Right lobe of liver (tissue), 6 donors: ENCODE data around the gene TNNC2. TPM values are rescaled to one million over a fixed set of nuclear protein-coding genes. Genes with fewer than 3 reads are reported as not detected.

ENCODE experiments used
- ATAC-seq, 4 donors: fragments of 200-7000 bp; cut with Tn5 transposase; one replicate each; pipeline ENCODE4 v1.9.1; 2020; ENCODE audit warnings: mild to moderate bottlenecking in 4 of 4, moderate library complexity in 4 of 4
- DNase-seq, 3 donors: peaks; one replicate each; pipeline ENCODE4 v3.0.0-alpha.2; 2020
- H3K27ac ChIP-seq, 3 donors: fragments of 200-600 bp; one replicate each; pipeline ENCODE4 v1.8.0; 2022
- H3K27me3 ChIP-seq, 2 donors: fragments of 200-600 bp; one replicate each; pipeline ENCODE4 v1.8.0; 2022
- H3K36me3 ChIP-seq, 4 donors: fragments of 200-600 bp; sonication (generic) in 1 of 4; one replicate each; pipeline versions ENCODE4 v1.5.1 to v1.8.0; 2017 to 2022; ENCODE audit warnings: control low read depth in 1 of 4
- H3K4me1 ChIP-seq, 4 donors: fragments of 200-600 bp; sonication (generic) in 1 of 4; one replicate each; pipeline versions ENCODE4 v1.5.1 to v1.8.0; 2017 to 2022; ENCODE audit warnings: control low read depth in 1 of 4
- H3K4me3 ChIP-seq, 3 donors: fragments of 200-600 bp; one replicate each; pipeline ENCODE4 v1.8.0; 2022
- H3K9me3 ChIP-seq, 4 donors: fragments of 200-600 bp; sonication (generic) in 1 of 4; one replicate each; pipeline versions ENCODE4 v1.5.1 to v1.8.0; 2017 to 2022; ENCODE audit warnings: control low read depth in 1 of 4
- CTCF ChIP-seq, 4 donors: fragments of 200-600 bp in 3 of 4; fragments of 450-650 bp in 1 of 4; IDR thresholded peaks; one replicate each; pipeline versions ENCODE4 v1.5.1 to v1.8.0; 2016 to 2022; ENCODE audit warnings: antibody characterized with exemption in 4 of 4, mild to moderate bottlenecking in 2 of 4
- POLR2A ChIP-seq: fragments of 450-650 bp; IDR thresholded peaks from one replicate; pipeline ENCODE4 v1.6.1; 2017; ENCODE audit warnings: antibody characterized with exemption, mild to moderate bottlenecking
- WGBS: methylation state at CpG from one replicate; pipeline ENCODE4 v1.1.6; 2018; ENCODE audit warnings: low coverage, low lambda C conversion rate; ENCODE audit not compliant: insufficient coverage; ENCODE audit errors: missing lambda C conversion rate; 5-methylcytosine and 5-hydroxymethylcytosine counted together
- intact Hi-C, 2 donors: fragments of 100-400 bp; cut with DNase I; formaldehyde crosslinking; loops; one replicate each; pipeline versions ENCODE4 v1.11.2 to v1.14.1; 2022
- total RNA-seq, 6 experiments: library from RNA; depleted of rRNA in 2 of 6; stranded (reverse); fragments of >200 nt in 2 of 6; fragmentation: NEBNext Ultra II Directional in 3 of 6; extraction: Animal tissue kit (Norgen Biotek cat#: 25700) in 3 of 6; gene quantifications; one replicate each; pipeline versions ENCODE4 v1.1.0 to v1.2.4, GENCODE V29; 2016 to 2023
- donor health status: DM: no; HTN: yes; CAD: no.
- donor health status: DM: no; HTN: no; CAD: no.
- donor health status: DM: no; HTN: no; CAD: no.
- donor health status: DM: no; HTN: yes; CAD: no.
- donor health status: DM: no; HTN: yes; CAD: no.

Gene TNNC2
- total RNA-seq, 6 experiments from 2014 or later, result 0.37 to 3.5 (median 0.86) TPM; not detected in 3

- intact Hi-C loops, result loop anchor here in 1 of 2 donors (10.0 kb wide), 1 partner anchor 136 kb away; no protein-coding TSS in a partner anchor
Observed at GRCh38 chr20:45828589-45828988, 1.5 kb upstream of the TNNC2 start.

GRCh38 chr20:45827712-45828111, 600 bp upstream of the TNNC2 start:
- no peak for DNase-seq
- TF ChIP-seq CTCF (IDR thresholded peaks at IDR 0.05) (no peak), POLR2A (no peak)
- no peaks in the 10 kb centered on the region for H3K36me3 ChIP-seq
- H3K4me1 ChIP-seq, result no peaks in the 10 kb centered on the region
- H3K27me3 ChIP-seq, result peaks cover 0 to 8% of the 10 kb centered on the region in 2 donors
- intact Hi-C loops, result loop anchor here in 1 of 2 donors (10.0 kb wide), 1 partner anchor 137 kb away; no protein-coding TSS in a partner anchor
- ATAC-seq, result no peak
- no peaks in the 10 kb centered on the region for H3K9me3 ChIP-seq
- WGBS, result 40% methylated on average over 2 of the region's 6 CpGs
- H3K4me3 ChIP-seq, result no peak overlapping the region
- H3K27ac ChIP-seq, result no peak overlapping the region

More at GRCh38 chr20:45828589-45828988, 1.5 kb upstream of the TNNC2 start:
- TF ChIP-seq CTCF (IDR thresholded peaks at IDR 0.05), result no peak
- no peak for TF ChIP-seq POLR2A
- Histone ChIP-seq H3K4me3 (no peak overlapping the region), H3K36me3 (no peaks in the 10 kb centered on the region), H3K9me3 (no peaks in the 10 kb centered on the region), H3K4me1 (peaks cover 0 to 7% (median 0%) of the 10 kb centered on the region in 4 donors), H3K27ac (no peak overlapping the region), H3K27me3 (peaks cover 0 to under 1% of the 10 kb centered on the region in 2 donors)
- ATAC-seq, result no peak
- DNase-seq, result no peak
- 75% methylated on average over 2 of the region's 2 CpGs for WGBS

GRCh38 chr20:45826381-45827019, 612 bp downstream of the TNNC2 start:
- DNase-seq, result no peak

More at GRCh38 chr20:45826381-45827019, 612 bp downstream of the TNNC2 start:
- WGBS, result 63% methylated on average over 2 of the region's 6 CpGs
- no peaks in the 10 kb centered on the region for H3K9me3 ChIP-seq
- H3K36me3 ChIP-seq, result no peaks in the 10 kb centered on the region
- no peak for TF ChIP-seq CTCF (IDR thresholded peaks at IDR 0.05)
- no peak for TF ChIP-seq POLR2A
- H3K4me3 ChIP-seq, result no peak overlapping the region
- H3K27me3 ChIP-seq, result peaks cover 0 to 16% of the 10 kb centered on the region in 2 donors
- intact Hi-C loops, result loop anchor here in 1 of 2 donors (10.0 kb wide), 1 partner anchor 138 kb away; no protein-coding TSS in a partner anchor
- H3K4me1 ChIP-seq, result no peaks in the 10 kb centered on the region
- H3K27ac ChIP-seq, result no peak overlapping the region
- no peak for ATAC-seq
